Renal cortical epithelial cell (primary cell): ENCODE measurements around the gene NCOA1. TPM values are rescaled to one million over a fixed set of nuclear protein-coding genes. Genes with fewer than 3 reads are reported as not detected.
A peak's percentile ranks its signal among the peaks of the same experiment; 100 is the strongest.
"Not testable (repeated sequence)": the region's sequence is repeated elsewhere in the genome, so short reads cannot be mapped to it uniquely, and the experiment has no call there.

Experiments
- DNase-seq: peaks from one replicate; pipeline ENCODE4 v3.0.0-alpha.2; 2011; ENCODE audit warnings: low read depth
- total RNA-seq: library from RNA; depleted of rRNA; stranded (reverse); fragments of >200 nt; gene quantifications from 2 replicates; pipeline ENCODE4 v1.2.3, GENCODE V29; 2014

Gene NCOA1
- total RNA-seq, 1 donor from 2014 or later, result 22.3 TPM

- DNase-seq, result no peak
Measured at GRCh38 chr2:24474053-24474452, 17.0 kb upstream of the NCOA1 start.

- no peak for DNase-seq
Measured at GRCh38 chr2:24477229-24477628, 13.8 kb upstream of the NCOA1 start.

- DNase-seq, result no peak
Measured at GRCh38 chr2:24478243-24478642, 12.8 kb upstream of the NCOA1 start.

- DNase-seq, result no peak
Measured at GRCh38 chr2:24480245-24480644, 10.8 kb upstream of the NCOA1 start.

- DNase-seq, result no peak
Measured at GRCh38 chr2:24482251-24482971, 8.6 kb upstream of the NCOA1 start.

- no peak for DNase-seq
Measured at GRCh38 chr2:24482972-24483300, 8.1 kb upstream of the NCOA1 start.

- DNase-seq, result not testable (repeated sequence)
Measured at GRCh38 chr2:24484677-24485076, 6.4 kb upstream of the NCOA1 start.

GRCh38 chr2:24485197-24485596 lies 5.9 kb upstream of the NCOA1 start:
- no peak for DNase-seq

GRCh38 chr2:24486636-24487205 lies 4.3 kb upstream of the NCOA1 start:
- no peak for DNase-seq

- DNase-seq, result no peak
Measured at GRCh38 chr2:24489465-24490180, 1.4 kb upstream of the NCOA1 start.

GRCh38 chr2:24490181-24490689 lies 819 bp upstream of the NCOA1 start:
- peak; percentile 16 for DNase-seq

- no peak for DNase-seq
Measured at GRCh38 chr2:24491542-24492420, 727 bp downstream of the NCOA1 start.

- peak; percentile 37 for DNase-seq
Measured at GRCh38 chr2:24492421-24493279, 1.6 kb downstream of the NCOA1 start.

- DNase-seq, result no peak
Measured at GRCh38 chr2:24493713-24494112, 2.7 kb downstream of the NCOA1 start.

GRCh38 chr2:24494410-24494809 lies 3.4 kb downstream of the NCOA1 start:
- DNase-seq, result no peak

- no peak for DNase-seq
Measured at GRCh38 chr2:24495451-24495850, 4.4 kb downstream of the NCOA1 start.

GRCh38 chr2:24496959-24497358 lies 5.9 kb downstream of the NCOA1 start:
- no peak for DNase-seq

- no peak for DNase-seq
Measured at GRCh38 chr2:24497685-24498084, 6.6 kb downstream of the NCOA1 start.

GRCh38 chr2:24498121-24498520 lies 7.1 kb downstream of the NCOA1 start:
- no peak for DNase-seq

- no peak for DNase-seq
Measured at GRCh38 chr2:24501813-24502212, 10.8 kb downstream of the NCOA1 start.
